ENCODE data around the gene RPL15. TPM values are rescaled to one million over a fixed set of nuclear protein-coding genes. Genes with fewer than 3 reads are reported as not detected.

RPL15 gene
- total RNA-seq, 1 experiment from 2014 or later, result 2,807 TPM

GRCh38 chr3:23928524-23928923 lies 11.6 kb downstream of the RPL15 start:
- DNase-seq (ENCODE audit: low read depth), result no peak

GRCh38 chr3:23931597-23931996 lies 14.7 kb downstream of the RPL15 start:
- no peak for DNase-seq (ENCODE audit: low read depth)

GRCh38 chr3:23932571-23932970 lies 15.6 kb downstream of the RPL15 start:
- DNase-seq (ENCODE audit: low read depth), result no peak

- no peak for DNase-seq (ENCODE audit: low read depth)
Observed at GRCh38 chr3:23934253-23934652, 17.3 kb downstream of the RPL15 start.

GRCh38 chr3:23937296-23937695 lies 20.4 kb downstream of the RPL15 start:
- no peak for DNase-seq (ENCODE audit: low read depth)

- no peak for DNase-seq (ENCODE audit: low read depth)
Observed at GRCh38 chr3:23938688-23939087, 21.8 kb downstream of the RPL15 start.

DNA sequence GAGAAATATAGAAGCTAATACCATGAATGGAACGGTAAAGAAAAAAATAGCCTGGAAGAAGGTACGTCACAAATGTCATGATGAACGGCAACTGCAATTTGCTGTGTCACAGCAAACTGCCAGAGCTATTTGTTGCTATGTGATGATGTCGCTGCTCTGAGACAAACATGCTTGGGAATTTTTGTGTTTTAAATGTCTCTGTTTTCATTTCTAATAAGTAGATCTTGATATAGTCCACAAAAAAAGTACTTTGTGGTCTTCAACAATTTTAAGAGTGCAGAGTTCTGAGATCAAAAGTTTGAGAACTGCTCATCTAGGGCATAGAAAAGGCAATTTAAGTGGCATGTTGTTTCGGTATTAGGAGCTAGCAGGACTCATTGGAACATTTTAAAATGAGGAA lies 23.8 kb downstream of the RPL15 start:
- no peak for DNase-seq (ENCODE audit: low read depth)

- DNase-seq (ENCODE audit: low read depth), result no peak
Observed at GRCh38 chr3:23941440-23941839, 24.5 kb downstream of the RPL15 start.

- no peak for DNase-seq (ENCODE audit: low read depth)
Observed at GRCh38 chr3:23942546-23942945, 25.6 kb downstream of the RPL15 start.

DNA sequence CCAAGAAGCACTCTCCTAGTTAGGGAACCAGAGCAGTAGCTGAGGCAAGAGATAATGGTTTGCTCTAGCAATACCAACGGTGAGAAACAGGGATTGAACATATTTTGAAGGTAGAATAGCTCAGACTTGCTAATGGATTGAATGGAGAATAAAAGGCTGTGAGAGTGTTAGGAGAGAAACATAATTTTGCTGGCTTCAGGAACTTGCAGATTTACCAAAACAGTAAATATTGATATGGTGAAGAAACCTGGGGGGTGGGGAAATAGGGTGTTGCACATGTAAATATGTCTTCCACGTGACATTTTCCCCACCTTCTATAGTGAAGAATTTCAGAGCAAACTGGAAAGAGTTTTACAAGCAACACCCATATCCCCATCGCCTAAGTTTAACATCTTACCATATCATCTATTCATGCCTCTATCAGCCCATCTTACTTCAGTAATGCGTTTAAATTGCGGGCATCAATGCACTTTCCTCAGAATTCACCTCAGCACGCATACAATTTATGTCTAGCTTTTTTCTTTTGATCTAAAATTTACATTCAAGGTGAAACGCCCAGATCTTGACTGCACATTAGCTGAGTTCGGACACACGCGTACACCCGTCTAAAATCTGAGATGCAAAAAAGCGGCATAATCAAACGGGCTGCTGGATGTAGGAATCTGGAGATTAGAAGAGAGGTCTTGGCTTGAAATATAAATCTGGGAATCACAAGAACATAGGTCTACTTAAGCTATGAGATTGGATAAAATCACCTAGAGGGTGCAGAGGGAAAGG lies 27.3 kb downstream of the RPL15 start:
- DNase-seq (ENCODE audit: low read depth), result no peak

DNA sequence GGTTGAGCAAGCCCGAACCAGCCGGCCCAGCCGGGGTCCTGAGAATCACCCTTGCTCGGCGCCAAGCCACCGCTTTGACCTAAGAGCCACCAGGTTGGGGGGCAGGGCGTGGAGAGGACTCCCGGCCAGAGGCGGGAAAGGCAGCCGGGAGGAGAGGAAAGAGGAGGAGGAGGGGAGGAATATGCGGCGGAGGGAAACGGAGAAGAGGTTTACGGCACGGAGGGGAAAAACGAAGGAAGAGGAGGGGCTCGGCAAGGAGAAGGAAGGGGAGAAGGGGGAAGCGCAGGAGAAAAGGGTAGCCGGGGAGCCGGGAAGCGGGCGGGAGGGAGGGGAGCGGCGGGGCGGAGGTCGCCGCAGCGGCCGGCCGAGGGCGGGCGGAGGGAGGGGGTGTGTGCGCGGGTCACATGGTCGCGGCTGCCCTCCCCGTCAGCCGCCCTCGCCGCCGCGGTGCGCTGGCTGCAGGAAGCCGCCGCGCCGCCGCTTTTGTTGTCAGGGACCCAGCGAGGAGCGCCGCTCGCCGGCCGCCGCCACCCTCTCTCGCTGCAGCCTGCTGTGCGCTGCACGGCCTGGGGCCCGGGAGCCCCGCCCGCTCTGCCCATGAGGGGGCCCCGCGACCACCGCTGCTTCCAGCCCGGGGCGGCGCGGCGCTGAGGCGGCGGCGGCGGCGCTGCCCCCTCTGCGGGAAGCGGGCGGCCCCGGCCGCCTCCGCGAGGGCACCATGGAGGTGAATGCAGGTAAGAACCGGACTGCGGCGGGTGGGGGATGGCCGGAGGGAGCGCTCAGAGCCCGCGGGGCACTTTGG lies 28.1 kb downstream of the RPL15 start, which contains the start of gene NR1D2:
TSS of gene NR1D2 (plus strand) at position 426 of the 802 bp plus-strand sequence. CDS start at position 719, 293 bp downstream.
- peak; percentile 86 for DNase-seq (ENCODE audit: low read depth)

GRCh38 chr3:23945663-23945912 lies 28.7 kb downstream of the RPL15 start:
- DNase-seq (ENCODE audit: low read depth), result no peak

DNA sequence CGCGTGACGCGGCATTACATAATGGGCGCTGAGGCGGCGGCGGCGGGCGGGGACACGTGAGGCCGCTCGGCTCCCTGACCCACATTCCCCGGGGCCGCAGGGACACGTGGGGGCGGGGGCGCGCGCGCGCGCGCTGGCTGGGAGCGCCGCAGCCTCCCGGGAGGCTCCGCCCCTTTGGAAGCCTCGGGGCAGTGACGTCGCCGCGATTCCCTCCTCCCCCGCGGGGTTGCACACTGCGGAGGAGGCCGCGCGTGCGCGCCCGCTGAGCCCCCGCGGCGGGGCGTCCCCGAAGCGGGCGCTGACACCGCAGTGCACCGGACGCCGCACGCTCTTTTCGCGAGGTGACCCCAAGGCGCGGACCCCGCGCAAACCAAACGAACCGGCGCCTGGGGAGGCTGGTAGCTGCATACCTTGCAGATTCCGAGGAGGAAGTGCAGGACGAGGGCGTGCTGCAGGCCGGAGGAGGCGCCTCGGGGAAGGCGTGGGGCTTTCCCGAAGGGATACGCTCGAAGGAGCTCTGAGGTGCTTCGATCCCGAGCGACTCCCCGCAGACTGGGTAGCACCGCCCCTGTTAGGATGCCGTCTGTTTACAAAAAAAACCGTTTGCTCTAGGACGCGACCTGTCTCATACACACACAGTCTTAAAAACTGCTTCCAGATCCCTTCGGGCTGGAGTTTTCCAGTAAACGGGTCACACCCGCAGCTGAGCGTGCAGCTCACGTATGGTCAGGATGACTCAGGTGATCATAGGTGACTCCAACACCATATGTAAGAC lies 29.2 kb downstream of the RPL15 start:
- peak; percentile 95 for DNase-seq (ENCODE audit: low read depth)

DNA sequence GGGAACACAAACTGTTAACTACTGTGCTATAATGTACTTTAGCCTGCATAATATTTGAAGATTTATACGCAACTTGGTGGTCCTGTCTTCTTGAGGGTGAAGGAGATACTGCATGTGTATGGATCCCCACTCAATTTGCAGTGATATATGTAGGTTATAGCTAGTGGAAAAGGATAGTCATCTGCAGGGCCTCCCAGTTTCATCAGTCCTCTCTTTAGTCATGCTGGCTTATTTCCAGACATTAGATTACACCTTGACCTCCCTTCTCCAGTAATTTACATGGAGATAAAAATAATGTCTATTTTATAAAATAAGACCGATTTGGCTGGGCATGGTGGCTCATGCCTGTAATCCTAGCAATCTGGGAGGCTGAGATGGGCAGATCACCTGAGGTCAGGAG lies 31.8 kb downstream of the RPL15 start:
- DNase-seq (ENCODE audit: low read depth), result no peak

DNA sequence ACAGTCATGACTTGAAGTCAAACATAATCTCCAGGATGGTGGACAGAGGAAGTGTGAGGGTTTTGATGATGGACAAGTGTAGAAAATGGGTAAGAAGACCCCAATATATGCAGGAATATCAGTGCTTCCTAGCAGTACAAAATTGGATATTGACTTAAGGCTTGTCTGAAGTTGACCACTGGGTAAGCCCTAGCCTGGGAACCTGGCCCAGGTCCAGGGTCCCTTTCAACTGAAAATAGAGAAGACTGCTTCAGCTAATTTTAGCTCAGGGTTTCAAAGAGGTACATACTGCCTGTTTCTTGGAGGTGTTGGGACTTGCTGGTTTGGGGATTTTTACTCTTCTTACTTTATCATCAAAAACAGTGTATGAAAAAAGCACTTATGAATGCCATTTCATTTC lies 32.9 kb downstream of the RPL15 start:
- peak; percentile 40 for DNase-seq (ENCODE audit: low read depth)

DNA sequence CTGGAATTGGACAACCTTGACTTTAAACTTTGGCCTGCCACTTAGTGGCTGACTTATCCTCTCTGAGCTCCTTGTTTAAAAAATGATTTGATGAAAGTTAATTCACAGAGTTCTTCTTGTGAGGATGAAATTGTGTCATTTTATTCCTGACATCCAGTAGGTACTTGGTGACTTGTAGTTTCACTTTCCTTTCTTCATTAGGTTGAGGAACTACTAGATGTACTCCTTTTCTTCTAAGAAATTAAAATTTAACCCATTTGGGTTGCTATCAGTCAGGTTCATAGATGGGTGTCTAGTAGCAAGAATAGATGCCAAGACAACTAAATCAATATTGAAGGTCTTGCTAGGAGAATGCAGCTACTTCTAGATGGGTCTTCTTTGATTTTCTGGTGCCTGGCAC lies 33.4 kb downstream of the RPL15 start:
- no peak for DNase-seq (ENCODE audit: low read depth)

DNA sequence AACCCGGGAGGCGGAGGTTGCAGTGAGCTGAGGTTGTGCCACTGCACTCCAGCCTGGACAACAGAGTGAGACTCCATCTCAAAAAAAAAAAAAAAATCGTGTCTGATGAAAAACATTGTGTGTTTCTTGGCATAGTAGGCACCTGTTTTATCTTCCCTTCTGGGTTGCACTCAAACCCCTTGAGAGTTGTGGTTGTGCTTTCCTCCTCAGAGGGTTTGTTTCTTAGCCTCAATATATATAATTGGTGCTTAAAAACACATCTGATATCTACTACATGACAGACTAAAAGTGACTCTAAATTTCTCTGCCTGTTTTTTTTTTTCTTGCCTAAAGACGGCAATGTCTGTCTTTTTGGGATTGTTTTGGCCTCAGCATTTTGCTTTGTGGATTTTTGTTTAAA lies 35.7 kb downstream of the RPL15 start:
- no peak for DNase-seq (ENCODE audit: low read depth)

- DNase-seq (ENCODE audit: low read depth), result no peak
Observed at GRCh38 chr3:23953523-23953922, 36.6 kb downstream of the RPL15 start.

DNA sequence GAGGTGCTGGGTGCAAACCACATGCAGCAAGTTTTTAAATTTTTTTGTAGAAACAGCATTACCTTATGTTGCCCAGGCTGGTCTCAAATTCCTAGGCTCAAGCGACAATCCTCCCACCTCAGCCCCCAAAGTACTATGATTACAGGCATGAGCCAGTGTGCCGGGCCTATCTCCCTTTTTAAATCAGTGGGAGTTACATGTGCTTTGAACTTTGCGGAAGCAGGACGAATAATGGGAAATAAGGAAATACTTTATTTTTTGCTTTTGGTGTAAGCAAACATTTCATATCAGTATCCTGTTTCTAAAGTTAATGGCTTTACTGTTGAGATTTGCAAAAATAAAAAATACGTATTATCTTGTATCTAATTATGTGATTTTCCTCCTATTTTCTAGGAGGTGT lies 37.2 kb downstream of the RPL15 start:
- no peak for DNase-seq (ENCODE audit: low read depth)

DNA sequence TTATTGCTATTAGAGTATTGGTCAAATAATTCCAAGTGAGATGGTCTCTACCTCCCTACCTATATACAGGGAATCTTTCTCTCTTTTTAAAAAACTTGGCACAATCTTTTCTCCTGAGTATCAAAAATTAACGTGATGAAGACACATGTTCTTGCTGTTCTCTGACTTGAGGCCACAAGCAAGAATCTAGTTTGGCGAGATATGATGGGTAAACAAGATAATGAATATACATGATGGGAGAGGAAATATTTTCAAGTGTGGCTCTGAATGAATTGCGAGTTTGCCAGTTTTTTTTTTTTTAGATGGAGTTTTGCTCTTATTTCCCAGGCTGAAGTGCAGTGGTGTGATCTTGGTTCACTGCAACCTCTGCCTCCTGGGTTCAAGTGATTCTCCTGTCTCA lies 39.8 kb downstream of the RPL15 start:
- no peak for DNase-seq (ENCODE audit: low read depth)

DNA sequence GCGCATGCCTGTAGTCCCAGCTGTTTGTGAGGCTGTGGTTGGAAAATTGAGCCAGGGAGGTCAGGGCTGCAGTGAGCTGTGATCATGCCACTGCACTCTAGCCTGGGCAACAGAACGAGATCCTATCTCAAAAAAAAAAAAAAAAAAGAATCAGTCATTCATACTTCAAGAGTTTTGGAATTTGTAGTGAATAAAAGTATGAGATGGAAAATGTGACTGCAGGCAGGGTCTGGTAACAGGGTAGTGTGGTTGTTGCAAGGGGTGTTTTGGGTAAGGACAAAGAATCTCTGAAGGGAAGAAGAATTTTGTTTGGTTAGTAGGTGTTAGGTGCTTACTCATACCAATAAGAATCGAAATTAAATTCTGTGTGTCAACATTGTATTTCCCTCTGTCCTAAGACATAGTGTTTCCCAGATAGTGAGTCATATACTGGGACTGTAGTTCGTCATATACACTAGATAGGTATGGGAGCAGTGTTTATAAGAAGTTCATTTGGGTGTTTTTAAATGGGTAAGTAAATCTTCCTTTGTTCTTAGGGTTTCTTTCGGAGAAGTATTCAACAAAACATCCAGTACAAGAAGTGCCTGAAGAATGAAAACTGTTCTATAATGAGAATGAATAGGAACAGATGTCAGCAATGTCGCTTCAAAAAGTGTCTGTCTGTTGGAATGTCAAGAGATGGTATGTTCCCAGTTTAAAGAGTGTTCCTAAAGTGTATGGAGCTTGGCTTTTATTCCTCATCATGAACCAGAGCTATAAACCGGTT lies 42.4 kb downstream of the RPL15 start:
- DNase-seq (ENCODE audit: low read depth), result peak; percentile 68

DNA sequence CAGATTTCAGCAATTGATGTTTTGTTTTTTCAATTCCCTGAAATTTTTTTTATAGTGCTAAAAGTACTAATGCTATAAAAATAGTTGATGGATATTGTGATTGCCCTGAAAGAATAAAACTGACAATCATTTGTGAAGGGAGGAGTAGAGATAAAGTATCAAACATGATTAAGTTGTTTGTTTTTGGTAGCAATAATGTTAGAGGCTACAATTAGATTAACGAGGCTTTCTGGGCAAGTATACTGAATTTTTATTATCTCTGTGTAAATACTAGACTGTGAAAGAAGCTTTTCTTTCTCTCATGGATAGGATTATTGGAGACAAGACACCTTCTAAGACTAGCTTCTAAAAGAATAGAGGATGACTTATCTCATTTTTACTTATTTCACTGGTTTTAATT lies 43.7 kb downstream of the RPL15 start:
- no peak for DNase-seq (ENCODE audit: low read depth)

Measured in RPMI7951 (cell line).